CD4-positive, alpha-beta memory T cell (primary cell): Measurements from ENCODE around the gene IGFBPL1. TPM values are rescaled to one million over a fixed set of nuclear protein-coding genes. Genes with fewer than 3 reads are reported as not detected.
A peak's percentile ranks its signal among the peaks of the same experiment; 100 is the strongest.

Experiments
- CTCF ChIA-PET: fragments of 350-600 bp; sonication (Branson Sonifier 250); formaldehyde crosslinking; loops from one replicate; lab custom pipeline; 2021; ENCODE audit warnings: inconsistent platforms; ENCODE audit not compliant: partially characterized antibody; lab: Charles Lee
- POLR2A ChIA-PET: fragments of 350-600 bp; sonication (Branson Sonifier 250); formaldehyde crosslinking; loops from one replicate; lab custom pipeline; 2021; ENCODE audit not compliant: partially characterized antibody; lab: Charles Lee
- DNase-seq, 5 donors: peaks; one replicate each; pipeline versions ENCODE4 v3.0.0 to v3.0.0-alpha.2; 2020 to 2022; ENCODE audit warnings: mixed read lengths in 1 of 5
- H3K27ac ChIP-seq: one replicate; pipeline ENCODE4 v1.7.0; 2013; ENCODE audit warnings: low read depth, low read length
- H3K27me3 ChIP-seq: 2 replicates; pipeline ENCODE4 v1.7.0; 2013; ENCODE audit warnings: mild to moderate bottlenecking, low read length, moderate library complexity; ENCODE audit not compliant: insufficient read depth
- H3K36me3 ChIP-seq: 2 replicates; pipeline ENCODE4 v1.7.0; 2013; ENCODE audit warnings: mild to moderate bottlenecking, low read length, moderate library complexity; ENCODE audit not compliant: insufficient read depth
- H3K4me1 ChIP-seq: 2 replicates; pipeline ENCODE4 v1.7.0; 2013; ENCODE audit warnings: mild to moderate bottlenecking, low read length, moderate library complexity; ENCODE audit not compliant: insufficient read depth
- H3K4me3 ChIP-seq, 2 donors: one replicate each; pipeline ENCODE4 v1.7.0; 2013; ENCODE audit warnings: low read length in 2 of 2, mild to moderate bottlenecking in 1 of 2
- H3K9me3 ChIP-seq, 2 donors: one replicate each; pipeline ENCODE4 v1.7.0; 2013; ENCODE audit warnings: low read length in 2 of 2, control low read depth in 1 of 2; ENCODE audit not compliant: control insufficient read depth in 1 of 2
- H3K27ac Mint-ChIP-seq, 7 donors: one replicate each; pipeline ENCODE4 v1.8.0; 2020 to 2021; ENCODE audit warnings: mixed read lengths in 7 of 7, mild to moderate bottlenecking in 6 of 7, inconsistent platforms in 3 of 7, moderate library complexity in 3 of 7
- H3K27me3 Mint-ChIP-seq, 2 donors: one replicate each; pipeline ENCODE4 v1.8.0; 2020 to 2021; ENCODE audit warnings: mixed read lengths in 2 of 2
- H3K36me3 Mint-ChIP-seq, 2 donors: one replicate each; pipeline ENCODE4 v1.8.0; 2020 to 2021; ENCODE audit warnings: mixed read lengths in 2 of 2, inconsistent platforms in 1 of 2, mild to moderate bottlenecking in 1 of 2
- H3K4me1 Mint-ChIP-seq, 4 donors: one replicate each; pipeline ENCODE4 v1.8.0; 2020 to 2021; ENCODE audit warnings: mixed read lengths in 4 of 4, mild to moderate bottlenecking in 1 of 4
- H3K4me3 Mint-ChIP-seq, 8 donors: one replicate each; pipeline ENCODE4 v1.8.0; 2020 to 2021; ENCODE audit warnings: mixed read lengths in 8 of 8, mild to moderate bottlenecking in 7 of 8, moderate library complexity in 6 of 8, inconsistent platforms in 3 of 8
- H3K9me3 Mint-ChIP-seq, 8 donors: one replicate each; pipeline ENCODE4 v1.8.0; 2020 to 2021; ENCODE audit warnings: mixed read lengths in 8 of 8, mild to moderate bottlenecking in 5 of 8, inconsistent platforms in 3 of 8, moderate library complexity in 1 of 8
- intact Hi-C: fragments of 100-400 bp; cut with micrococcal nuclease; formaldehyde crosslinking; loops from one replicate; pipeline ENCODE4 v1.15.1; 2023
- polyA plus RNA-seq, 2 donors: library from polyadenylated mRNA; unstranded; fragments of 300-500 nt; fragmentation: Illumina TruSeq; gene quantifications; one replicate each; pipeline ENCODE4 v1.2.3, GENCODE V29; 2021
- total RNA-seq, 2 experiments: library from RNA; stranded (reverse); gene quantifications; one replicate each; pipeline ENCODE4 v1.2.3, GENCODE V29; 2021

The IGFBPL1 gene
- total and polyA plus RNA-seq, 4 experiments from 2014 or later, result not detected

- Histone ChIP-seq H3K4me1 (no peaks in the 10 kb centered on the region), H3K27me3 (no peaks in the 10 kb centered on the region), H3K36me3 (no peaks in the 10 kb centered on the region), H3K9me3 (no peaks in the 10 kb centered on the region), H3K27ac (no peak overlapping the region), H3K4me3 (no peak overlapping the region)
- no peaks in the 10 kb centered on the region for H3K36me3 Mint-ChIP-seq
- intact Hi-C loops, result loop anchor here (1.0 to 5.0 kb wide), 2 partner anchors 61 to 520 kb away; no protein-coding TSS in a partner anchor
- peaks cover 0 to 2% of the 10 kb centered on the region in 2 donors for H3K27me3 Mint-ChIP-seq
- no peaks in the 10 kb centered on the region for H3K9me3 Mint-ChIP-seq
- DNase-seq, result peak in 4 of 5 donors; percentile 6 to 17 (median 15)
- ChIA-PET POLR2A (no interaction called here), CTCF (interaction anchor here (0.8 to 4.1 kb wide), 12 partner anchors 8 to 520 kb away, joined by 3 to 30 read pairs (median 4); partner anchors contain the start of gene ANKRD18A)
- peaks cover 8 to 10% (median 9%) of the 10 kb centered on the region in 4 donors for H3K4me1 Mint-ChIP-seq
- no peak overlapping the region for H3K4me3 Mint-ChIP-seq
- no peak overlapping the region for H3K27ac Mint-ChIP-seq
Observed at GRCh38 chr9:38432922-38433510, 8.8 kb upstream of the IGFBPL1 start.

DNA sequence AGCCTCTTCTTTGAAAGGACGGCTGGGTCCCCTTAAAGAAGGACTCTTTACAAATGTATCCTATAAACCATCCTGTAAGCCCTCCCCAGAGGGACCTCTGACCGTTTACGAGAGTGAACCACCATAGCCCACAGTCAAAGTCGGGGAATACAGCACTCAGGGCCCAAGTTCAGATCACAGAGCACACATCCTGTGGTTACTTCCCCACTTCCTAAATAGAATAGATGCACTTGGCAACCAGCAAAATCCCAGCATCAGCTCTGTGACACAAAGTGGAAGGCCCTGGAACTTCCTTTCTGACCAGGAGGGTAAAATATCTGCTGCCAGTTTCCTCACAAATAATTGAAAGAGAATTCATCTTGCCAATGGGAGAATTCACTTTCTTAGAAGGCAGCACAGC lies 6.9 kb upstream of the IGFBPL1 start:
- Mint-ChIP-seq H3K36me3 (no peaks in the 10 kb centered on the region), H3K27ac (peak overlapping the region in 1 of 7 donors; percentile 0), H3K4me1 (peaks cover 8 to 10% (median 8%) of the 10 kb centered on the region in 4 donors), H3K9me3 (no peaks in the 10 kb centered on the region), H3K27me3 (peaks cover 2 to 9% of the 10 kb centered on the region in 2 donors), H3K4me3 (no peak overlapping the region)
- intact Hi-C loops, result loop anchor here (5.0 kb wide), 1 partner anchor 59 kb away; no protein-coding TSS in a partner anchor
- H3K9me3 ChIP-seq, result no peaks in the 10 kb centered on the region
- POLR2A ChIA-PET, result no interaction called here
- DNase-seq, result no peak
- no peak overlapping the region for H3K27ac ChIP-seq
- no peaks in the 10 kb centered on the region for H3K4me1 ChIP-seq
- no peaks in the 10 kb centered on the region for H3K27me3 ChIP-seq
- no peak overlapping the region for H3K4me3 ChIP-seq
- CTCF ChIA-PET, result no interaction called here
- no peaks in the 10 kb centered on the region for H3K36me3 ChIP-seq

DNA sequence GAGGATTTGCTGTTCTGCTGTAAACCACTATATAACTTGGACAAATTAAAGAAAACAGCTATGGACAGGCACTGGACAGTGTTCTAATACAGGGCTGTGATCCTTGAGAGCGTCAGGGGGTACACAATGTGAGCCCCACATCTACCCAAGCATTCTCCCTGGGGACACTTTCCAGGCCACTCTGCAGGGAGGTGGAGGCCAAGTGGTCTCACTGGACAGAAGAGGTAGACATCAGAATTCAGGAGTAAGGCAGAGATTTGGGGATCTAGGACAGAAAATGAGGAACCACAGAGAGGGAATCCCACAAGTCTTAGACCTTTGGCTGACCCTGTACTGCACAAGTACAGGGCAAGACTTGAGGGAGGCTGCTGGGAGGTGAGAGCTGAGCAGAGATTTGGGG lies 3.8 kb upstream of the IGFBPL1 start:
- no peak overlapping the region for H3K27ac ChIP-seq
- Mint-ChIP-seq H3K9me3 (no peaks in the 10 kb centered on the region), H3K4me3 (no peak overlapping the region), H3K27ac (peak overlapping the region in 1 of 7 donors; percentile 72), H3K27me3 (peaks cover 17 to 23% of the 10 kb centered on the region in 2 donors), H3K4me1 (peaks cover 7 to 23% (median 13%) of the 10 kb centered on the region in 4 donors), H3K36me3 (no peaks in the 10 kb centered on the region)
- POLR2A ChIA-PET, result no interaction called here
- CTCF ChIA-PET, result interaction anchor here (1.6 kb wide), 1 partner anchor 29 kb away, joined by 3 read pairs; no protein-coding TSS in a partner anchor
- H3K36me3 ChIP-seq, result no peaks in the 10 kb centered on the region
- H3K27me3 ChIP-seq, result peaks cover 3% of the 10 kb centered on the region
- intact Hi-C loops, result no loop called here
- DNase-seq, result no peak
- H3K9me3 ChIP-seq, result no peaks in the 10 kb centered on the region
- H3K4me3 ChIP-seq, result no peak overlapping the region
- H3K4me1 ChIP-seq, result peaks cover 5% of the 10 kb centered on the region

DNA sequence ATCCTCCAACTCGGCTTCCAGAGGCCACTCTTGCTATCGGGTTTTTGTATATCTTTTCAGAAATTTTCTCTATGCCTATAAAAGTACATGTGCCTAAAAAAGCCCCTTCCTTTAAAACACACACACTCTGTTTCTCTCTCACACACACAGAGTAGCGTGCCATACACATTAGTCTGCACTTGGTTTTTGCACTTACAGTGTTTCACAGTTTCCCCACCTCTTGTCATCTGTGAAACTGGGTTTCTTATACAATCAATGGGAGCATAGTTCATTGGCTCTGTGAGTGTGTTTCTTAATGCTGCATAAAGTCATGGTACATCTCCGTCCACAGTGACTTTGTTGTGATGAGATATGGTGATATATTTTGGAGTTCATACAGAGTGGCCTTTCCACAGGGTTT lies 664 bp upstream of the IGFBPL1 start:
- H3K4me3 ChIP-seq, result no peak overlapping the region
- Mint-ChIP-seq H3K4me3 (peak overlapping the region in 5 of 8 donors; percentile 2 to 67 (median 53)), H3K9me3 (peaks cover 0 to 2% (median 0%) of the 10 kb centered on the region in 8 donors), H3K4me1 (peaks cover 0 to 15% (median 4%) of the 10 kb centered on the region in 4 donors), H3K27ac (no peak overlapping the region), H3K27me3 (peaks cover 31 to 33% of the 10 kb centered on the region in 2 donors), H3K36me3 (no peaks in the 10 kb centered on the region)
- POLR2A ChIA-PET, result no interaction called here
- H3K4me1 ChIP-seq, result peaks cover 5% of the 10 kb centered on the region
- no peak overlapping the region for H3K27ac ChIP-seq
- peaks cover 3% of the 10 kb centered on the region for H3K27me3 ChIP-seq
- DNase-seq, result no peak
- H3K9me3 ChIP-seq, result no peaks in the 10 kb centered on the region
- CTCF ChIA-PET, result no interaction called here
- H3K36me3 ChIP-seq, result no peaks in the 10 kb centered on the region
- intact Hi-C loops, result no loop called here

DNA sequence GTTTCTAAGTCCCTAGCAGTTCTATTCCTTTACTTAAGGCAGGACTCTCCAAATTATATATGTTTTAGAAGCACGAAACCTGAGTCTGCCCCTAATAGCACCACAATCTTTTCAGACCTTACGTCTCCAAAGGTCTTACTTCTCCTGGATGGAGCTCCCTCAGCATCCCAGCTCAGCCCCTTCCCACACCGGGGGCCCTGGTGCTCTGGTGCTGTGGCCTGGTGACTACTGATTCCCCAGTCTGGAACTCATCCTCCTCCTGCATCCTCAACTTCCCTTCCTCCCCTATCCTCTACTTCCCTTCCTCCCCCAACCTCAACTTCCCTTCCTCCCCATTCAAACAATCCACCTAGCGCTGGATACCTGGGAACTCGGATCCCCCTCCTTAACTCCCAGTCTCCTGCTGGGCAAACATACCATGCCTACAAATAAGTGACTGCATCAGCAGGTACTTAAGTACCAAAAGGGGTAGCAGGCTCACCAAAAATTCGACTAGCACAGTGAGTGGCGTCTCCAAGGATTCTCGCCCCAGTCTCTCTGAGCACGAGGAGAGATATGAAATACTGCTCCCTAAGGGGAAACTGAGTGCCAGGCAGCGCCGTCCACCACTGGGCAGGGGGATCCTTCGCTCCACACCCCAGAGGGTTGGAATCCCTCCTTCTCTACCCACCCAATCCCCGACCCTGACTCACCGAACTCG lies 831 bp downstream of the IGFBPL1 start:
- Histone ChIP-seq H3K4me1 (peaks cover 5% of the 10 kb centered on the region), H3K4me3 (no peak overlapping the region), H3K27me3 (peaks cover 3% of the 10 kb centered on the region), H3K9me3 (no peaks in the 10 kb centered on the region), H3K36me3 (no peaks in the 10 kb centered on the region), H3K27ac (no peak overlapping the region)
- ChIA-PET CTCF (no interaction called here), POLR2A (no interaction called here)
- DNase-seq, result no peak
- intact Hi-C loops, result no loop called here
- H3K9me3 Mint-ChIP-seq, result peaks cover 0 to 2% (median 0%) of the 10 kb centered on the region in 8 donors
- H3K4me1 Mint-ChIP-seq, result peaks cover 0 to 15% (median 4%) of the 10 kb centered on the region in 4 donors
- peak overlapping the region in 7 of 8 donors; percentile 27 to 72 (median 53) for H3K4me3 Mint-ChIP-seq
- H3K36me3 Mint-ChIP-seq, result no peaks in the 10 kb centered on the region
- peaks cover 31 to 33% of the 10 kb centered on the region in 2 donors for H3K27me3 Mint-ChIP-seq
- no peak overlapping the region for H3K27ac Mint-ChIP-seq

DNA sequence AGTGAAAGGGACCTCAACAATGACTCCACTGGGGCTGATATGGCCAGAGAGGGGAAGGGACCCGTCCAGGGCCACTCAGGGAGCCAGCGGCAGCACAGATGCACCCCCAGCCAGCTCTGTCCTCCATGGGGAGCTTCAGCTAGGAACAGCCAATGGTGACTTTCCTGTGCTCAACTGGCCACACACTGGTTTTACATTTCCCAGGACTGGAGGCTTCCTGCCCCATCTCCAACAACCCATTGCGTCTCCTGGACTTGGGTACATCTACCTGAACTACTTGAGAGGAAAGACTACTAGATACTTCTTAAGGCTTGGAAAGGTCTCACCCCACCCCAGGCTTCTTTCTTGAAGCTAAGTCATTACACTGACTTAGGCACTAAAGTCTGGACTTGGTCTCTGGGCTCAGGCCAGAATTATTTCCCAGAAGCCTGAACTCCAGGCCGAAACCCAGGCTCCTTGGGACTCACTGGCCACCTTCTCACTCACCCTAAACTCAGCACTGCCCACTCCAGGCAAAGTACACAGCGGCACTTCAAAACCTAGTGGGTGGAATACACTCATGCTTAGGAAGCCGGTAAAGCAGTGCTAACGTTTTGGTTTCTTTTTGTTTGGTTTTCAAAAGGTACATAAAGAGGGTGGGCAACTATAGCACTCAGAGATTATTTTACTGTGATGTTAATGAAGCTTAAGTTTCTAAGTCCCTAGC lies 1.5 kb downstream of the IGFBPL1 start:
- Mint-ChIP-seq H3K4me1 (peaks cover 0 to 15% (median 4%) of the 10 kb centered on the region in 4 donors), H3K27me3 (peaks cover 29 to 33% of the 10 kb centered on the region in 2 donors), H3K9me3 (peaks cover 0 to 2% (median 0%) of the 10 kb centered on the region in 8 donors), H3K4me3 (peak overlapping the region in 3 of 8 donors; percentile 33 to 65 (median 53)), H3K27ac (no peak overlapping the region), H3K36me3 (no peaks in the 10 kb centered on the region)
- Histone ChIP-seq H3K4me3 (no peak overlapping the region), H3K4me1 (peaks cover 5% of the 10 kb centered on the region), H3K36me3 (no peaks in the 10 kb centered on the region), H3K27ac (no peak overlapping the region), H3K27me3 (peaks cover 3% of the 10 kb centered on the region), H3K9me3 (no peaks in the 10 kb centered on the region)
- ChIA-PET CTCF (no interaction called here), POLR2A (no interaction called here)
- DNase-seq, result no peak
- intact Hi-C loops, result no loop called here
